Transverse colon (tissue), 4 donors: ENCODE results near the gene CDK19.

Experiments
- POLR2A ChIP-seq: fragments of 450-650 bp; IDR thresholded peaks from one replicate; pipeline ENCODE4 v1.6.1; 2016; ENCODE audit warnings: antibody characterized with exemption, mild to moderate bottlenecking, moderate library complexity
- POLR2AphosphoS5 ChIP-seq, 3 donors: sonication (generic); formaldehyde crosslinking; IDR thresholded peaks; one replicate each; pipeline ENCODE4 v1.6.1; 2016; ENCODE audit warnings: antibody characterized with exemption in 3 of 3
- TF ChIP-seq, protein P1 (sequence below), 5 experiments: fragments of 200-600 bp in 3 of 5; fragments of 450-650 bp in 2 of 5; sonication (generic) in 3 of 5; IDR thresholded peaks; 1 replicate in 2 of 5; 2 replicates in 3 of 5; pipeline ENCODE4 v1.5.1; 2016 to 2017; ENCODE audit warnings: antibody characterized with exemption in 5 of 5, inconsistent platforms in 3 of 5, mild to moderate bottlenecking in 2 of 5, moderate library complexity in 1 of 5

GRCh38 chr6:110816677-110817076, 1.4 kb upstream of the CDK19 start:
- TF ChIP-seq POLR2A, result no peak
- TF ChIP-seq, protein P1, sequence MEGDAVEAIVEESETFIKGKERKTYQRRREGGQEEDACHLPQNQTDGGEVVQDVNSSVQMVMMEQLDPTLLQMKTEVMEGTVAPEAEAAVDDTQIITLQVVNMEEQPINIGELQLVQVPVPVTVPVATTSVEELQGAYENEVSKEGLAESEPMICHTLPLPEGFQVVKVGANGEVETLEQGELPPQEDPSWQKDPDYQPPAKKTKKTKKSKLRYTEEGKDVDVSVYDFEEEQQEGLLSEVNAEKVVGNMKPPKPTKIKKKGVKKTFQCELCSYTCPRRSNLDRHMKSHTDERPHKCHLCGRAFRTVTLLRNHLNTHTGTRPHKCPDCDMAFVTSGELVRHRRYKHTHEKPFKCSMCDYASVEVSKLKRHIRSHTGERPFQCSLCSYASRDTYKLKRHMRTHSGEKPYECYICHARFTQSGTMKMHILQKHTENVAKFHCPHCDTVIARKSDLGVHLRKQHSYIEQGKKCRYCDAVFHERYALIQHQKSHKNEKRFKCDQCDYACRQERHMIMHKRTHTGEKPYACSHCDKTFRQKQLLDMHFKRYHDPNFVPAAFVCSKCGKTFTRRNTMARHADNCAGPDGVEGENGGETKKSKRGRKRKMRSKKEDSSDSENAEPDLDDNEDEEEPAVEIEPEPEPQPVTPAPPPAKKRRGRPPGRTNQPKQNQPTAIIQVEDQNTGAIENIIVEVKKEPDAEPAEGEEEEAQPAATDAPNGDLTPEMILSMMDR (IDR thresholded peaks at IDR 0.05), result no peak
- TF ChIP-seq POLR2AphosphoS5 (IDR thresholded peaks at IDR 0.05), result no peak
